ENCODE data around the gene JAK3. TPM values are rescaled to one million over a fixed set of nuclear protein-coding genes. Genes with fewer than 3 reads are reported as not detected.

Gene JAK3
- total and polyA plus RNA-seq, 2 of the 13 experiments (the other 11 are each of a cell fraction or from before 2014, with no cell fraction given) = 3.4 to 18.6 TPM

GRCh38 chr19:17797424-17798201 is 50.2 kb downstream of the JAK3 start (continued):
- TF ChIP-seq ZBTB43 (CRISPR knock-in tag; conservative IDR thresholded peaks at IDR 0.05) (peak; percentile 87), HNF4A (CRISPR knock-in tag; IDR thresholded peaks at IDR 0.05) (peak; percentile 82), ZBTB20 (CRISPR knock-in tag; IDR thresholded peaks at IDR 0.05; ENCODE audit: borderline replicate concordance, low read depth) (peak; percentile 57; the same call in 1 of the 2 replicates), HMGA1 (CRISPR knock-in tag; conservative IDR thresholded peaks at IDR 0.05) (no peak), ZFP91 (CRISPR knock-in tag; IDR thresholded peaks at IDR 0.05; ENCODE audit: borderline replicate concordance) (peak; percentile 25; the same call in 1 of the 2 replicates), SNAPC4 (CRISPR knock-in tag; IDR thresholded peaks at IDR 0.05) (no peak), ZNF543 (CRISPR knock-in tag; IDR thresholded peaks at IDR 0.05) (0 out of 2 replicates have a peak, but pooled peaks have one; percentile 27), MNT (IDR thresholded peaks at IDR 0.05) (peak; percentile 64), SALL1 (CRISPR knock-in tag; IDR thresholded peaks at IDR 0.05) (peak; percentile 55), ZFP36 (IDR thresholded peaks at IDR 0.05; ENCODE audit: borderline replicate concordance, low read depth, low read length, partially characterized antibody) (peak; percentile 4), ZNF232 (CRISPR knock-in tag; IDR thresholded peaks at IDR 0.05; ENCODE audit: borderline replicate concordance) (no peak), ZNF333 (CRISPR knock-in tag; IDR thresholded peaks at IDR 0.05; ENCODE audit: borderline replicate concordance) (no peak), MAX (IDR thresholded peaks at IDR 0.05) (peak; percentile 44), PAXIP1 (CRISPR knock-in tag; conservative IDR thresholded peaks at IDR 0.05) (peak; percentile 82)
